ENCODE data around the gene MCRS1.

GRCh38 chr12:49553512-49554088 lies 14.3 kb downstream of the MCRS1 start:
- TF ChIP-seq POLR2AphosphoS5 (IDR thresholded peaks at IDR 0.05; ENCODE audit: low read depth, low read length) (no peak), TAF1 (IDR thresholded peaks at IDR 0.05; ENCODE audit: low read depth, low read length) (no peak)
